Thyroid gland (tissue), 4 donors: ENCODE measurements around the gene LRRC8E. TPM values are rescaled to one million over a fixed set of nuclear protein-coding genes. Genes with fewer than 3 reads are reported as not detected.
"Not testable (repeated sequence)": the region's sequence is repeated elsewhere in the genome, so short reads cannot be mapped to it uniquely, and the experiment has no call there.

Experiments used
- DNase-seq, 2 donors: peaks; one replicate each; pipeline ENCODE4 v3.0.0-alpha.2; 2019
- H3K27ac ChIP-seq, 3 donors: fragments of 200-600 bp; sonication (generic); 1 replicate in 2 of 3; 2 replicates in 1 of 3; pipeline ENCODE4 v1.5.1; 2016 to 2019; ENCODE audit warnings: mild to moderate bottlenecking in 1 of 3, moderate library complexity in 1 of 3
- H3K27me3 ChIP-seq: fragments of 200-600 bp; sonication (generic); one replicate; pipeline ENCODE4 v1.5.1; 2019
- H3K36me3 ChIP-seq, 2 donors: fragments of 200-600 bp; sonication (generic); one replicate each; pipeline ENCODE4 v1.5.1; 2016 to 2019
- H3K4me1 ChIP-seq, 2 donors: fragments of 200-600 bp; sonication (generic); one replicate each; pipeline ENCODE4 v1.5.1; 2017 to 2019
- H3K4me3 ChIP-seq, 3 donors: fragments of 200-600 bp; sonication (generic); replicated peaks in 1 of 3; 1 replicate in 2 of 3; 2 replicates in 1 of 3; pipeline ENCODE4 v1.5.1; 2016; ENCODE audit warnings: mild to moderate bottlenecking in 1 of 3
- H3K9me3 ChIP-seq: fragments of 200-600 bp; sonication (generic); one replicate; pipeline ENCODE4 v1.5.1; 2017
- CTCF ChIP-seq, 6 experiments: fragments of 200-600 bp in 3 of 6; fragments of 450-650 bp in 3 of 6; sonication (generic) in 3 of 6; IDR thresholded peaks; one replicate each; pipeline ENCODE4 v1.5.1; 2016 to 2019; ENCODE audit warnings: antibody characterized with exemption in 6 of 6, mild to moderate bottlenecking in 2 of 6, inconsistent platforms in 1 of 6, moderate library complexity in 1 of 6
- POLR2A ChIP-seq, 2 donors: fragments of 450-650 bp; IDR thresholded peaks; one replicate each; pipeline ENCODE4 v1.6.1; 2017; ENCODE audit warnings: antibody characterized with exemption in 2 of 2, mild to moderate bottlenecking in 2 of 2, moderate library complexity in 1 of 2
- WGBS, 2 donors: methylation state at CpG; one replicate each; pipeline ENCODE4 v1.1.5; 2017; 5-methylcytosine and 5-hydroxymethylcytosine counted together
- intact Hi-C: fragments of 100-400 bp; cut with DNase I; formaldehyde crosslinking; loops from one replicate; pipeline ENCODE4 v1.15.1; 2023
- total RNA-seq, 4 donors: library from RNA; depleted of rRNA; stranded (reverse); fragments of >200 nt; gene quantifications; one replicate each; pipeline ENCODE4 v1.2.3, GENCODE V29; 2016

LRRC8E gene
- total RNA-seq, 4 donors from 2014 or later = 1.4 to 3.3 (median 2.3) TPM

- peak overlapping the region in 1 of 3 donors; percentile 36 for H3K4me3 ChIP-seq
- peak; percentile 27 to 55 for DNase-seq
- H3K9me3 ChIP-seq = no peaks in the 10 kb centered on the region
- peaks cover 5 to 10% of the 10 kb centered on the region in 2 donors for H3K4me1 ChIP-seq
- WGBS, 2 donors = 72 to 83% methylated on average over 3 to 8 of the region's 8 CpGs
- H3K27me3 ChIP-seq = no peaks in the 10 kb centered on the region
- no peak for TF ChIP-seq CTCF (IDR thresholded peaks at IDR 0.05)
- no peak for TF ChIP-seq POLR2A (IDR thresholded peaks at IDR 0.05)
- peak overlapping the region in 1 of 3 donors; percentile 24 for H3K27ac ChIP-seq
- intact Hi-C loops = no loop called here
- no peaks in the 10 kb centered on the region for H3K36me3 ChIP-seq
These were observed 512 bp downstream of the LRRC8E start for GRCh38 chr19:7888826-7889217.

- H3K4me1 ChIP-seq, H3K36me3 ChIP-seq, H3K27me3 ChIP-seq, H3K4me3 ChIP-seq, H3K9me3 ChIP-seq, intact Hi-C loops, DNase-seq, H3K27ac ChIP-seq: not testable (repeated sequence)
- 89 to 92% methylated on average over 18 of the region's 18 CpGs for WGBS, 2 donors
These were observed 5.2 kb downstream of the LRRC8E start for GRCh38 chr19:7893362-7894101.

GRCh38 chr19:7894612-7895309, 6.5 kb downstream of the LRRC8E start:
- 54 to 67% methylated on average over 7 to 18 of the region's 18 CpGs for whole genome bisulfite sequencing, 2 donors
- intact Hi-C loops = no loop called here
- Histone ChIP-seq H3K27ac (no peak overlapping the region), H3K36me3 (no peaks in the 10 kb centered on the region), H3K27me3 (no peaks in the 10 kb centered on the region), H3K9me3 (no peaks in the 10 kb centered on the region), H3K4me1 (no peaks in the 10 kb centered on the region), H3K4me3 (no peak overlapping the region)
- DNase-seq = peak; percentile 13 to 50
- TF ChIP-seq CTCF (IDR thresholded peaks at IDR 0.05) (no peak), POLR2A (IDR thresholded peaks at IDR 0.05) (no peak)

DNA sequence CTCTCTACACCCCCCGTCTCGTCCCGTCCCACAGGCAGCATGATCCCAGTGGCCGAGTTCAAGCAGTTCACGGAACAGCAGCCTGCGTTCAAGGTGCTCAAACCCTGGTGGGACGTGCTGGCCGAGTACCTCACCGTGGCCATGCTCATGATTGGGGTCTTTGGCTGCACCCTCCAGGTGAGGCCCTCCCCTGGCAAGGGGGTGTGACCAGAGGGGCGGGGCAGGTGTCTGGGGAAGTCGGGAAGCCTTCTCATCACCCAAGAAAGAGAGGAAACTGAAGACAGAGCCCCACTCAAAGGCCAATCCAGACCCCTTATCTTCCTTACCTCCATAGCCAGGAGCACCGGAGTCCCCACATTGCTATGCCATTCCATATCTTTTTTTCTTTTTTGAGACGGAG, 7.3 kb downstream of the LRRC8E start:
- Histone ChIP-seq H3K9me3 (no peaks in the 10 kb centered on the region), H3K36me3 (no peaks in the 10 kb centered on the region), H3K4me1 (no peaks in the 10 kb centered on the region), H3K4me3 (no peak overlapping the region), H3K27me3 (no peaks in the 10 kb centered on the region), H3K27ac (no peak overlapping the region)
- TF ChIP-seq POLR2A (IDR thresholded peaks at IDR 0.05) (no peak), CTCF (IDR thresholded peaks at IDR 0.05) (no peak)
- WGBS, 2 donors = 91 to 95% methylated on average over 11 to 12 of the region's 13 CpGs
- DNase-seq = no peak
- intact Hi-C loops = no loop called here

DNA sequence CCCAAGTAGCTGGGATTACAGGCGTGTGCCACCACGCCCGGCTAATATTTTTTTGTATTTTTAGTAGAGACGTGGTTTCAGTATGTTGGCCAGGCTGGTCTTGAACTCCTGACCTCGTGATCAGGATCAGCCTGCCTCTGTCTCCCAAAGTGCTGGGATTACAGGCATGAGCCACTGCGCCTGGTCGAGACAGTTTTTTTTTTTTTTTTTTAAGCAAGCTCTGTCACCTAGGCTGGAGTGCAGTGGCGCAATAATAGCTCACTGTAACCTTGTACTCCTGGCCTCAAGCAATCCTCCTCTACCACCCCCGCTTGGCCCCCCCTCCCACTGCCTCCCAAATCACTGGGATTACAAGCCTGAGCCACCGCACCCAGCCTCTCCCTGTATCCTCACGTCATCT, 9.0 kb downstream of the LRRC8E start:
- intact Hi-C loops = no loop called here
- no peak for DNase-seq
- no peaks in the 10 kb centered on the region for H3K9me3 ChIP-seq
- no peak overlapping the region for H3K4me3 ChIP-seq
- WGBS, 2 donors = 92 to 94% methylated on average over 11 of the region's 11 CpGs
- H3K27me3 ChIP-seq = no peaks in the 10 kb centered on the region
- H3K27ac ChIP-seq = no peak overlapping the region
- no peaks in the 10 kb centered on the region for H3K36me3 ChIP-seq
- no peaks in the 10 kb centered on the region for H3K4me1 ChIP-seq
- TF ChIP-seq CTCF (IDR thresholded peaks at IDR 0.05) = no peak
- no peak for TF ChIP-seq POLR2A (IDR thresholded peaks at IDR 0.05)
